LNCAP (cell line): ENCODE measurements around the gene MALSU1.

Experiments used
- TF ChIP-seq, protein P1 (sequence below): fragments of 450-650 bp; IDR thresholded peaks from 2 replicates; pipeline ENCODE4 v1.5.1; 2017; ENCODE audit warnings: mild to moderate bottlenecking

MALSU1 gene

DNA sequence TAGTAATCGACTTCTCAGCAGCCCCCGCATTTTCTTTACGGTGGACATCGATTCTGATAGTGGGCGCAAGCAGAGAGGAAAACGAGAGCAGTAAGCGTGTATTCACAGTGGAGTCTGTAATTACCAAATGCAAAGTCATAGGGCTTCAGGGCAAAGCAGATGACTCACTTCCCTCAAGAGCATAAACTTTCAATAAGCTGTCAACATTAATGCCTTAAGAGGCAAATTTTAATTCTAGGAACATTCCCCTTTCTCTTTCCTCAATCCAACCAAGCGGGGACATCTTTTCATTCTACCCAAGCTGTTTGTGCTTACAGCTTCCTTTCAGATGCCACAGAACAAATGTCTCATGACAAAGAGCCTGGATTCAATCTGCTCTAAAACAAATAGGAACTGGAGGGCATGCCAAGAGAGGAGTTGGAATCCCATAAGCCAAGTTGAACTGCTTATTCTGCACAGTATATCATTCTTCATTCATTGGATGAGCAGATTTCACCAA is 48.6 kb downstream of the MALSU1 start:
- TF ChIP-seq, protein P1, sequence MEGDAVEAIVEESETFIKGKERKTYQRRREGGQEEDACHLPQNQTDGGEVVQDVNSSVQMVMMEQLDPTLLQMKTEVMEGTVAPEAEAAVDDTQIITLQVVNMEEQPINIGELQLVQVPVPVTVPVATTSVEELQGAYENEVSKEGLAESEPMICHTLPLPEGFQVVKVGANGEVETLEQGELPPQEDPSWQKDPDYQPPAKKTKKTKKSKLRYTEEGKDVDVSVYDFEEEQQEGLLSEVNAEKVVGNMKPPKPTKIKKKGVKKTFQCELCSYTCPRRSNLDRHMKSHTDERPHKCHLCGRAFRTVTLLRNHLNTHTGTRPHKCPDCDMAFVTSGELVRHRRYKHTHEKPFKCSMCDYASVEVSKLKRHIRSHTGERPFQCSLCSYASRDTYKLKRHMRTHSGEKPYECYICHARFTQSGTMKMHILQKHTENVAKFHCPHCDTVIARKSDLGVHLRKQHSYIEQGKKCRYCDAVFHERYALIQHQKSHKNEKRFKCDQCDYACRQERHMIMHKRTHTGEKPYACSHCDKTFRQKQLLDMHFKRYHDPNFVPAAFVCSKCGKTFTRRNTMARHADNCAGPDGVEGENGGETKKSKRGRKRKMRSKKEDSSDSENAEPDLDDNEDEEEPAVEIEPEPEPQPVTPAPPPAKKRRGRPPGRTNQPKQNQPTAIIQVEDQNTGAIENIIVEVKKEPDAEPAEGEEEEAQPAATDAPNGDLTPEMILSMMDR = no peak

DNA sequence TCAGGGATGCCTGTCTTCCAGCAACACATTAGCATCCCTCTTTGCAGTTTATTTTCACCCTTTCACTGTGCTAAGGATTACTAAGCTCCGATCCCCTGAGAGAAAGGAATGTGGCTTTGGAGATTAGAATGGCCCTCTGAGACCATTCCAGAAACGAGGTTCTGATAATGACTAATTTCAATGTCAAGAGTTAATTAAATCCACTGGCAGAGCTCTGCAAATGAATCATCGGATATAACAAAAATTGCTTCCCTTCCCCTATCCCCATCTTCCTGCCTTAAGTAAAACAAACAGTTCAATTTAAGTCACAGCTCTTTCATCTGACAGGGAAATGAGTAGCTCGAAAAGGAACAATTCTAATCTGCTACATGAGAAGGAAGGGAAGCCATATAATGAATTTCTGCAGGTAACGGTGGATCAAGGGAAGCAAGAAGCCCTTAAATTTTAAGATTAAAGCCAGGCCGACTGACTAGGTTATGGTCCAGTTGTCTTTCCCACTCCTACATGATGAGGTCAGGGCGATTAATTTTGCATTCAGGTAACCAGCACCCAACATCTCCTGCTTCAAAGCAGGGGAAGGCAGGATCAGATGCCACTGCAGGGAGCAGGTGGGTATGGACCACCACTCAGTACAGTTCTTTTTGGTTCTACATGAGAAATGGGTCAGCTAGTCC is 50.5 kb downstream of the MALSU1 start:
- TF ChIP-seq, protein P1 = no peak

DNA sequence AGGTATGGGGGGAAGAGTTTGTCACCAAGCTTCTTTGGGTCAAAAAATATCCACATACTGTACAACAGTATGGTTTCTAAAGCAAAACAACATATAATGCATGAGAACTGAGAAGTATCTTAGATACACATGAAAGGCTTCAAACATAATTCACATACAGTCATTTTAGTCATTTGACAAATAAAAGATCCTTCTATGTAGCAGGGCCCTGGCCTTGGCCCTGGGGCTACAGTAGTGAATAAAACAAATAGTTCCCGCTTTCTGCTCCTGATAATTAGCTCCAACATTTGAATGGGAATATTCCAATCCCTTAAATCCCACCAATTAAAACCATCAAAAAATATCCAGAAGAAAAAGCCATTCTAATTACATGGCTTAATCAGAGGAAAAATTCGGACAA is 51.3 kb downstream of the MALSU1 start:
- TF ChIP-seq, protein P1 = no peak

DNA sequence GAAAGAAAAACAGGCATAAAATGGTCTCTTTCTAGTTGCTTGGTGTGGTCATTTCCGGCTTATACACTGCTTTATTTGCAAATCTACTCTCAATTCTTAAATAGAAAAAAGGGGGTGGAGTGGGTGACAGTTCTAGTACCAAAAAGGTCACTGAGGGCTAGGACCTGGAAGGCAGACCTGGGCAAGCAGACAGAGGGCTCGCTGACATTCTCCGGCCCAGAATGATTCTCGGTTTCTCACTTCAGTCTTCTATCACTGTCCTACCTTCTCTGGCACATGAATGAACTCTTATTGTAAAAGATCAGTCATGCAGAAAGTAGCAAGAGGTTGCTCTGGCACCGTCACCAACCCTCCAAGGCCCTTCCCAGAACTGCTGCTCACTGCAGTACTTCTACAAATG is 54.0 kb downstream of the MALSU1 start:
- TF ChIP-seq, protein P1 = no peak

DNA sequence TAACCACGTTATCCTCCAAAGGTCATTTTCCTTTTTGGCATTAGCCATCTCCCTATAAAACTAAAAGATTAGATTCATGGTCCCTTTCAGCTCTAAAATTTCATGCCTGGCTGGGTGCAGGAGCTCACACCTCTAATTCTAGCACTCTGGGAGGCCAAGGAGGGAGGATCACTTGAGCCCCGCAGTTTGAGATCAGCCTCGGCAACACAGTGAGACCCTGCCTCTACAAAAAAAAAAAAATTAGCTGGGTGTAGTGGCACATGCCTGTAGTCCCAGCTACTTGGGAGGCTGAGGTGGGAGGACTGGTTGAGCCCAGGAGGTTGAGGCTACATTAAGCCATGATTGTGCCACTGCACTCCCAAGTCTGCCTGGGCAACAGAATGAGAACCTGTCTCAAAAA is 57.0 kb downstream of the MALSU1 start:
- TF ChIP-seq, protein P1 = no peak

DNA sequence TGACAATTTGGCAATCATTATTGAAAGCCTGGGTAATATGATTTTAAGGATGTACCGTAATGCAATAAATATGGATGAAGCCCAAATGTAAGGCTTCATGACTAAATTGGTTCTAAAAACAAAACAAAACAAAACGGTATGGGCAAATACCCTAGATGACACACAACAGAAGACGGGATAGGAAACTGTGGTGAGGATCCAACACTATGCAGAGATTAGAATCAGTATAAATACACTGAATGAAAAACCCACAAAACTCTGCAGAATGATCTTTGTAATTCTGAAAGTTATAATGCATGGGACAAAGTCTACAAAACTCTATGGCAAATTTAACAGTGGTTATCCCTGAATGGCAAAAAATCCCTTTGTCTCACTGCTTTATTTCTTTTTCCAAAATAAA is 57.6 kb downstream of the MALSU1 start:
- TF ChIP-seq, protein P1 = no peak

DNA sequence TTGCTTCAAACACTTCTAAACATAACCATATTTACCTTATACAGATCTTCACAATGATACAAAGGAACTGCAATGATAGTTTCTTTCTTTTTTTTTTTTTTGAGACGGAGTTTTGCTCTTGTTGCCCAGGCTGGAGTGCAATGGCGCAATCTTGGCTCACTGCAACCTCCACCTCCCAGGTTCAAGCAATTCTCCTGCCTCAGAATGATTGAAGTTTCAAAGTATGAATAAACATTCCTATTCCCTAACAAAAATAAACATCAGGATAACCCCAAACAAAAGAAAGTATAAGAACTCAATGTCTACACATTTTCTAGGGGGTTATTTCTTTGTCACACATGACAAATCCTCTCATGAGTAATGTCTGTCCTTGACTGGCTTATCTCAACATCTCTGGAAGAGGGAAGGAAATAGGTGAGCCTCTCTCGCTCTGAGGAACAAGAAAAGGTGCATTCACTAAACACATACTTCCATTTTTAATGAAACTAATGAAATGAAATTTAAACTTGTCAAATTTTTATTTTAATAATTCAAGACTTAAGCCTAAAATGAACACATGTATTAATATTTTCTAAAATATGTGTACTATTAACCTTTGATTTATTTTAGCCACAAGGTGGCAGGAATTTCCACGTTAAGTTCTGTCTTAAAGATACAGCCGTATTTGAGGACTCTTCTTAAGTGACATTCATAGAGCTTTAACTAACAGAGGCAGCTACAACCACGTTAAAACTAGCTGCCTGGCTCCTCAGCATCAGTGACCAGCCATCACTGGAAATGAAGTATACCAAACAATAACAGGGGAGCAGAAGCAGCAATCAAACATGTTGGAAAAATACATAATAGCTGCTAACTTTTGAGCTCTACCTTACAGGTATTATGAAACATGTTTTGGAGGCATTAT is 58.3 kb downstream of the MALSU1 start:
- TF ChIP-seq, protein P1 = peak; percentile 59
